GM12891 (cell line): ENCODE results near the gene IL22RA1.

Experiments
- PAX5 ChIP-seq: IDR thresholded peaks from 2 replicates; pipeline ENCODE4 v1.6.1; 2011; ENCODE audit warnings: low read length, moderate library complexity, mild to moderate bottlenecking; ENCODE audit not compliant: insufficient read depth, severe bottlenecking
- POLR2A ChIP-seq: IDR thresholded peaks from 2 replicates; pipeline ENCODE4 v1.6.1; 2011; ENCODE audit warnings: low read depth, low read length, control low read depth
- POLR2AphosphoS5 ChIP-seq: IDR thresholded peaks from 2 replicates; pipeline ENCODE4 v1.6.1; 2011; ENCODE audit warnings: low read depth, low read length, control low read depth
- POU2F2 ChIP-seq: IDR thresholded peaks from 2 replicates; pipeline ENCODE4 v1.6.1; 2011; ENCODE audit warnings: low read depth, mild to moderate bottlenecking, control low read depth, low read length, moderate library complexity
- TAF1 ChIP-seq: IDR thresholded peaks from 2 replicates; pipeline ENCODE4 v1.6.1; 2011; ENCODE audit warnings: low read depth, low read length, control low read depth

DNA sequence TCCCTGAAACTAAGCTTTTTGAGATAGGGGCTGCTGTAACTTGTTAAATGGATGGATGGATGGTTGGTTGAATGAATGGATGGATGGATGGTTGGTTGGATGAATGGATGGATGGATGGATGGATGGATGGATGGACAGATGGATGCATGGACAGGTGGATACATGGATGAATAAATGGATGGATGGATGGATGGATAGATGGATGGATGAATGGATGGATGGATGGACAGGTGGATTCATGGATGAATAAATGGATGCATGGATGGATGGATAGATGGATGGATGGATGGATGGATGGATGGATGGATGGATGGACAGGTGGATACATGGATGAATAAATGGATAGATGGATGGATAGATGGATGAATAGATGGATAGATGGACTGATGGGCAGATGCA is 57.9 kb downstream of the IL22RA1 start:
- TF ChIP-seq TAF1 (no peak), POLR2A (no peak), POLR2AphosphoS5 (no peak), PAX5 (no peak), POU2F2 (no peak)
